ENCODE results near the gene MALRD1.
"Not testable (repeated sequence)": the region's sequence is repeated elsewhere in the genome, so short reads cannot be mapped to it uniquely, and the experiment has no call there.

Gene MALRD1

DNA sequence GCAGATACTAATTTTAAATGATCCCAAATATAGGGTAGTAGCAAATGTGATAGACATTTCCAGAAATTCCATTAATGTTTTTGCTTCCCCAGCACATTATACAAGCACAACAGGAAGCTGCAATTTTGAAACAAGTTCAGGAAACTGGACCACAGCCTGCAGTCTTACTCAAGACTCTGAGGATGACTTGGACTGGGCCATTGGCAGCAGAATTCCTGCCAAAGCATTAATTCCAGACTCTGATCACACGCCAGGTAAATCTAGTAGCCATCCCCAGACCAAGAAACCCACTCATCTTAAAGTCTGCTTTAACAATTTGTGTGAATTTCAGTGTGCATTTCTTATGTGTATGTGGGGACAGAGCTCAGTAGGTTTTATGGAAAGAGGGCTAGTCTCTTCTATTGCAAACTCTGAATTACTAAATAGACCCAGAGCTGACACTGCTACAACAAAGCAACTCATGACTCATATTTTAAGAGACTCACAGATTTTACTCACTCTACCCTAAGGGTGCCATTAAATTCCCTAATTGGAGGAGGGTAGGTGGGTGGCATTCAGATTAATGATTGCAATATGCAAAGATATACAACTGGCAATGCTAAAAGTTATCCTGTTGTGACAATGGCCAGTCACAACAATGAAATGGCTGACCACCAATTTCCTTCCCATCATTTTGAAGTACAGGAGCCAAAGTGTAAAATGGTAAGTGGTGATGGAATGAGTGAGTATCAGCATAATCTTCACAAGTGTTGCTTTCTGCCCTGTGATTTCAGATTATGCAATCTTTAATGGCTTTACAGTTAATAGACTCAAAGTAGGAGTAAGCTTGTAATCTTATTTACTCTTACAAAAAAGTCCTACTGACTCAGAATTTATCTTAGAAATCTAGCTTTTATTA, 450.0 kb downstream of the MALRD1 start:
- DNase-seq, result no peak

- DNase-seq, result no peak
These were observed 450.7 kb downstream of the MALRD1 start for GRCh38 chr10:19499291-19499770.

DNA sequence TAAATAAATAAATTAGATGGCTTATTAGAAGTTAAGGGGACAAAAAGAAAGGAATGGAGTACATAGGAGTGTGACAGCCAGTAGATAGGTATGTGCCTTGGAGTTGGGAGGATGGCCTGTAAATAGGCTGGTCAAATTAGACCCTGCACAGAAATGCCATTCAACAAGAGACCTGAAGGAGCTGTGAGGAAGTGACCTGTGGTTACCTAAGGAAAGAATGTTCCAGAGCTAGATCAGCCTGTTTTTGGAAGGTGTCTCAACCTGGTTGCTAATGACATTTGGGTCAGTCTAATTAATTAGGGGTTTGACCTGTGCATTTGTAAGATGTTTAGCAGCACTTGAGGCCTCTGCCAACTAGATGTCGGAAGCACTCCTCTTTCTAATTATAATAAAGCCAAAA, 452.4 kb downstream of the MALRD1 start:
- DNase-seq, result no peak

DNA sequence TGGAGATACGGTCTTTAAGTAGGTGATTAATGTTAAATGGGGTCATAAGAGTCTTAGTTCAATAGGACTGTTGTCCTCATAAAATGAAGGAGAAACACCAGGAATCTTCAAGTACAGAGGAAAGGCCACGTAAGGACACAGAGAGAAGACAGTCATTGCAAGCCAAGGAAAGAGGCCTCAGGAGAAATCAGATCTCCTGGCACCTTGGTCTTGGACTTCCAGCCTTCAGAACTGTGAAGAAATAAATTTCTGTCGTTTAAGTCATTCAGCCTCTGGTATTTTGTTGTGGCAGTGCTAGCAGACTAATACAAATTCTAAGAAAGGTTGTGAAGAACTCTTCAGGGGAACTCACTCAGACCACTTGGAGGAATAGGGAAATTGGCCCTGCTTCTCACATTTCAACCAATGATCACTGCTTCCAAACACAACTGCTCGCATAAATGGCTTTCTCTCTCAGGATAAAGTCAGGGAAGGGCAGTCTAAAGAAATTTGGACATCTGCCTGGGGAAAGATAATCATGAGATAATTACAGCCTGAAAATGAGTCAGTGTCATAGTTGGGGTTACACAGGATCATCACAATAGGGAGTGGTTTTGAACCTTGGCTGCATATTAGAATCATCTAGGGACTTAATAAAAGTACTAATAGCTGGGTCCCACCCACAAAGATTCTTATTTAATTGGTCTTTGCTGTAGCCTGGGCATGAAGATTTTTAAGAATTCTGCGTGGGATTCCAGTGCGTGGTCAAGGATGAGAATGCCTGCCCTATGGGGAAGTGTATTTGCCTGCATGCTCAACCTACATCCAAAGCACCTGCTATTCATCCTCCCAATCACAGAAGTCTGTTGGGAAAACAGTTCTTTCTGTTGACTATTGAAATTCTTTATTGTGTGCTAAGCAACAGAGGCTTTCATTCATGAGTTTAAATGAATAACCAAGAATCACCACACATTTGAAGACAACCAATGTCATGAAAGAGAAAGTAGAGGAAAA, 457.0 kb downstream of the MALRD1 start:
- no peak for DNase-seq

GRCh38 chr10:19510005-19510732, 461.6 kb downstream of the MALRD1 start:
- DNase-seq, result not testable (repeated sequence)

GRCh38 chr10:19518109-19518508, 469.5 kb downstream of the MALRD1 start:
- DNase-seq, result no peak

GRCh38 chr10:19518632-19519031, 470.0 kb downstream of the MALRD1 start:
- no peak for DNase-seq

DNA sequence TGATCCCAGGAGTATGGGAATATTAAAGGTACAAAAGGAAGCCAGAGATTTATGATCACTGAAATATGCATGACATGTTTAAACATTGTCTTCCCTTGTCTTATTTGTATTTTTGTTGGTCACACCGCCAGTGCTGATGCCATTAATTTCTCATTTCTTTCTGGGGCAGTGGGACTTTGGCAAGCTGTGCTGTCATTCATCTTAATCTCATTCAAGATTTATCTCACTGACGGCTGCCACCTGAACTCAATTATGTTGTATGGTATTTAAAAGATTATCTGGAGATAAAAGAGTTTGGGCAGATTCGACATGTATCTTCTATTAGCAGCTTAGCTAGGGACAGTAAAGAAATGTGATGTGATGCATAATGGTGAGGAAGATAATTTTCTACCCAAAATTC, 482.7 kb downstream of the MALRD1 start:
- DNase-seq, result no peak

GRCh38 chr10:19532411-19532810, 483.8 kb downstream of the MALRD1 start:
- no peak for DNase-seq

- no peak for DNase-seq
These were observed 492.7 kb downstream of the MALRD1 start for GRCh38 chr10:19541299-19541698.

GRCh38 chr10:19546224-19546623, 497.6 kb downstream of the MALRD1 start:
- no peak for DNase-seq

GRCh38 chr10:19549503-19549902, 500.9 kb downstream of the MALRD1 start:
- no peak for DNase-seq

- DNase-seq, result no peak
These were observed 508.1 kb downstream of the MALRD1 start for GRCh38 chr10:19556666-19557065.

DNA sequence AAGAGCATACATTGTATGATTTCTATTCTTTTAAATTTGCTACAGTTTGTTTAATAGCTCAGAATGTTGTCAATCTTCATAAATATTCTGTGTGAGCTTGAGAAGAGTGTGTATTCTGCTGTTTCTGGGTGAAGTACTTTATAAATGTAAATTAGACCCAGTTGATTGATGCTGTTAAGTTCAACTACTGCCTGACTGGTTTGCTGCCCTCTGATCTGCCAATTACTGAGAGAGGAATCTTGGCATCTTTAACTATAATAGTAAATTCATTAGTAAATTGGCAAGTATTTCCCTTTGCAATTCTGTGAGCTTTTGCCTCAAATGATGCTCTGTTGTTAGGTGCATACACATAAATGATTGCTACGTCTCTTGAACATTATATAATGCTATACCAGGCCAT, 512.6 kb downstream of the MALRD1 start:
- no peak for DNase-seq

DNA sequence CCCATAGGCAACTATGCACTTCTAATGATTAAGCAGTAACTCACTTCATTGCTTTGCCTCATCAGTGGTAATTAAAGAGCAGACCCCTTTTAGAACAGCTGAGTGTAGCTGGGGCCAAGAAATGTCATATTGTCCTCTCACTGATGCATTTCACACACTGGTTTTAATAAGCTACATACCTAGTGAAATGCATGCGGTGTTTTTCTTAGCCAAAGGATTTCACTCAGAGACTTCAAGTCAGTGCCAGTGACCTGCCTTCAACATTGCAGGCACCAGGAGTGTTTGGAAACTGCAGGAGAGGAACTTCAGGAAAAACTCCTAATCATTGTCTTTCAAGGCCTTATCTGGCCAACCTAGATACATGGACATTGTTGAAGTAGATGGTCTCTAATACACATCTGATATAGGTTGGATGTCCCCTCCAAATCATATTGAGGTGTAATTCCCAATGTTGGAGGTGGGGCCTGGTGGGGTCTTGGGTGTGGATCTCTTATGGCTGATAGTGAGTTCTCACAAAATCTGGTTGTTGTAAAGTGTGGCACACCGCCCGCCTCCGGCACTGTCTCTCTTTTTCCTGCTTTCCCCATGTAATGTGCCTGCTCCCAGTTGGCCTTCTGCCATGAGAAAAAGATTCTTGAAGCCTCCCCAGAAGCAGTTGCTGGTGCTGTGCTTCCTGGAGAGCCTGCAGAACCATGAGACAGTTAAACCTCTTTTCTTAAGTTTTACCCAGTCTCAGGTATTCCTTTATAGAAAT, 515.0 kb downstream of the MALRD1 start:
- no peak for DNase-seq

DNA sequence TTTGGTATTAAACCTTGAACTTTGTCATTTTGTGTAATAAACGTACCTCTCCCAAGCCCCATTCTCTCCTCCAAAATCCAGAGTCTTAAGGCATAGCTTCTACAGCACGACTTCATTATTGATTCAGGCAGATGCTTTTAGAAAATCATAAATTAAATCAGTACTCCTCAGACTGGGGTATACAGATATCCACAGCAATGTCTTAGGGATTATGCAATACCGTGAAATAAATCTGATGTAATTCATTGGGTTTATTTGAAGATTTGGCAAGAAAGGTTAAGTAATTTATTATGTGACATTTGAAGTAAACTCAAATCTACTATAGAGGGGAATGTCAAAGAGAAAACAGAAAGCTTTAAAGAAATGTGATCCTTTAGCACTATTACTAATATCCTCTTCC, 521.5 kb downstream of the MALRD1 start:
- DNase-seq, result no peak

DNA sequence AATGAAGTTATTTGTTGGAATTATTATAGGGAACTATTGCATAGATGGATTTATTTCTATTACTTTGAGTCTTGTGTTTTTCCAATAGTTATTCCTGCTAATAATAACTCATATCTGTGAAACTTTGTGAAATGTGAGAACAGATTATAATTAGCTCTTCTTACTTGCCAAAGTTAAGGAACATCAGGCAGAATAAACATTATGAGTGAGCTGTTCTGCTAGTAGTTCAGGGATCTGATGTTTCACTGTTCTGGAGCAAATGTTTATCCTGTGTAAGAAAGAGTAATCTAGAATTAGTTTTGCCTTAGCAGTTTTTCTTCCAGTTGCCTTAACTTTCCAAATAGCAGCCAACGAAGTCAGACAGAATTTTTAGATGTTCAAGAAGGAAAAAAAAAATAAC, 522.4 kb downstream of the MALRD1 start:
- DNase-seq, result no peak

DNA sequence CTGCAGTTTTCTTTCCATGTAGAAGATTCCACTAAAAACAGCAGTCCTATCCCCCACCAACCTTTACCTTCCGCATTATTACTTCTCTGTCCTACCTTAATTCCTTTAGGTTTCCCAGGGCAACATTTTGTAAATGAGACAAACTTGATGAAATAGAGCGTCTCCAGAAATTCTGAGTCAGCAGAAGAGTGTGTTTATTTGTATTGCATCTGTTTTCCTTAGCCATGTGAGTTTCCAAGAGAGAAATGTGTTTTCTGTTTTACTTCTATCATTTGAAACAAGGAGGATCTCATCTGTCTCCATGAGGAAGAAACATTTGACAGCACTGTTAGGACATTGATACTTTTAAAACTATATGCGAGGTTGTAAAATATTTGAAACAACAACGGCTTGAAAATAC, 523.5 kb downstream of the MALRD1 start:
- no peak for DNase-seq

- DNase-seq, result no peak
These were observed 528.0 kb downstream of the MALRD1 start for GRCh38 chr10:19576576-19576975.

DNA sequence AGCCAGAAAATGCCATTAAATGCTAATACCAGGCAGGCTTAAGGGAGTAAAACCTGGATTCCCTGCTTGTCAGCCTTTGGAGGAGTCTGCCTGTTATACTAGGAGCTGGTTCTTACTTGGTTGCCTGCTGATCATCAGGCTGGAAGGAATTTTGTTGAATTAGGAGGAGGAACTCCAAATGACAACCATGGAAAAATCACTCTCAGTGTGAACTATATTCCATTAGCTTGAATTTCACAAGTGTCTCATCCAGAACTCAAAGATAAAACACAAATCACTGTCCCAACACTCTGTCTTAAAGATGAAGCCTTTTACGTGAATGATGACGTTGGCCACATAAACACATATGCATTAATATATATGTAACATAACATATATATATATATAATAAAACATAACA, 528.8 kb downstream of the MALRD1 start:
- no peak for DNase-seq

- no peak for DNase-seq
These were observed 529.2 kb downstream of the MALRD1 start for GRCh38 chr10:19577807-19578206.

DNA sequence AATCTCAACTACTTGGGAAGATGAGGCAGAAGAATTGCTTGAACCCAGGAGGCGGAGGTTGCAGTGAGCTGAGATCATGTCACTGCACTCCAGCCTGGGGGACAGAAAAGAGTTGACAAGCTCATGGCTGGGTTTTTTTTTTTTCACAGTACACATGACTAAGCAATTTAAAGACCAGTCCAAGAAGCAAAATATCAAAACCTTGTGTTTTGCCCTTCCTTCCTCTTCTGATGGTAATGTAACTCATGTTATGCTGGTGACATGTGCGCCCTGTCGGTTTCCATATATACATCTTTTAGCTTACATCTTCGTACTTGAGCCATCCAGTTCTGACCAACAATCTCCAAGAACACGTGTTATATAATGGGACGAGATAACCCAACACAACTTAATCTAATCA, 530.0 kb downstream of the MALRD1 start:
- no peak for DNase-seq
